HL-60/S4 treated with phorbol 12-myristate 13-acetate at 8.2 ng/mL for 4 days and 3 days (cell line): ENCODE measurements around the gene RABL6.
"Not testable (repeated sequence)": the region's sequence is repeated elsewhere in the genome, so short reads cannot be mapped to it uniquely, and the experiment has no call there.

Experiments used
- in situ Hi-C: fragments of 300-500 bp; cut with MboI; formaldehyde crosslinking; loops from 2 replicates; pipeline ENCODE4 v1.15.0; 2022; ENCODE audit warnings: low sequenced_read_pairs

Gene RABL6, protein sequence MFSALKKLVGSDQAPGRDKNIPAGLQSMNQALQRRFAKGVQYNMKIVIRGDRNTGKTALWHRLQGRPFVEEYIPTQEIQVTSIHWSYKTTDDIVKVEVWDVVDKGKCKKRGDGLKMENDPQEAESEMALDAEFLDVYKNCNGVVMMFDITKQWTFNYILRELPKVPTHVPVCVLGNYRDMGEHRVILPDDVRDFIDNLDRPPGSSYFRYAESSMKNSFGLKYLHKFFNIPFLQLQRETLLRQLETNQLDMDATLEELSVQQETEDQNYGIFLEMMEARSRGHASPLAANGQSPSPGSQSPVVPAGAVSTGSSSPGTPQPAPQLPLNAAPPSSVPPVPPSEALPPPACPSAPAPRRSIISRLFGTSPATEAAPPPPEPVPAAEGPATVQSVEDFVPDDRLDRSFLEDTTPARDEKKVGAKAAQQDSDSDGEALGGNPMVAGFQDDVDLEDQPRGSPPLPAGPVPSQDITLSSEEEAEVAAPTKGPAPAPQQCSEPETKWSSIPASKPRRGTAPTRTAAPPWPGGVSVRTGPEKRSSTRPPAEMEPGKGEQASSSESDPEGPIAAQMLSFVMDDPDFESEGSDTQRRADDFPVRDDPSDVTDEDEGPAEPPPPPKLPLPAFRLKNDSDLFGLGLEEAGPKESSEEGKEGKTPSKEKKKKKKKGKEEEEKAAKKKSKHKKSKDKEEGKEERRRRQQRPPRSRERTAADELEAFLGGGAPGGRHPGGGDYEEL

GRCh38 chr9:136807281-136808074, at the start of gene RABL6:
RABL6 (plus strand) TSS chr9:136807948; CDS start chr9:136808197, 249 bp downstream.
- in situ Hi-C loops = no loop called here

- in situ Hi-C loops = no loop called here
Observed at GRCh38 chr9:136759001-136759400, 48.7 kb upstream of the RABL6 start.

GRCh38 chr9:136759436-136760325, 48.1 kb upstream of the RABL6 start:
- in situ Hi-C loops = no loop called here

- in situ Hi-C loops = no loop called here
Observed at GRCh38 chr9:136760424-136760823, 47.3 kb upstream of the RABL6 start.

- in situ Hi-C loops = not testable (repeated sequence)
Observed at GRCh38 chr9:136760834-136761544, 46.8 kb upstream of the RABL6 start.

- in situ Hi-C loops = no loop called here
Observed at GRCh38 chr9:136761545-136761981, 46.2 kb upstream of the RABL6 start.

DNA sequence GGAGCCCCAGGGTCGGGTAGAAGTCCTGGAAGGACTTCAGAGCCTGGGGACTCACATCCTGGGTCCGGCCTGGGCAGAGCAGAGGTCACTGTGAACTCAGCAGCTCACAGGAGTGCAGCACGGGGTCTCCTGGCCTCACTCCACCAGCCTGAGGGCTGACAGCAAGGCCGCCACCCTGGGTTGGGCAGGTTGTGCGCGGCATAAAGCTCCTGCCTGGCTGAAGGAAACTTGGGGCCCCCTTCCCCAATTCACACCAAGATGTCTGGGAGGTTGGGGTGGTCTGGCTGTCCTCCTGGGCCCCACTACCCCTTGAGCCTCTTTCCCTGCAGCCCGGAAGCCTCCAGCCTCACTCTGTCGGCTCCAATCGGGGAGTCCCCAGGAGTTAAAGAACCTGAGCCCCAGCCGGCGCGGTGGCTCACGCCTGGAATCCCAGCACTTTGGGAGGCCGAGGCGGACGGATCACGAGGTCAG, 45.5 kb upstream of the RABL6 start:
- in situ Hi-C loops = no loop called here

GRCh38 chr9:136762915-136763648, 44.7 kb upstream of the RABL6 start:
- in situ Hi-C loops = no loop called here

DNA sequence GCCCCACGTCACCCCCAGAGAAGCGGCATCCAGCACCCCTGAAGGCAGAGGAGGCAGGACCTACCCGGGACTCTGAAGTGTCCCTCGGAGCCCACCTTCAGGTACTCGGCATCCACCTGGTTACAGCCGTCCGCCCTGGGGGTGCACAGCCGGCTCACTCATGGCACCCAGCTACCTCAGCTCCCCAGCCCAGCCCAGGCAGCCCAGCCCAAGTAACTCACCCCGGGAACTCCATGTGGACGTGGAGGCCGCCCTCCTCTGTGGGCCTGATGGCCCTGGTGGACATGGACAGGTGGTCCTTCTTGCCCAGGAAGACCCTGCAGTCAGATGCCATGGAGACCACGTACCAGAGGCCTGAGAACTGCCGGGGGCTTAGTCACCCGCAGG, 44.1 kb upstream of the RABL6 start:
- in situ Hi-C loops = no loop called here

DNA sequence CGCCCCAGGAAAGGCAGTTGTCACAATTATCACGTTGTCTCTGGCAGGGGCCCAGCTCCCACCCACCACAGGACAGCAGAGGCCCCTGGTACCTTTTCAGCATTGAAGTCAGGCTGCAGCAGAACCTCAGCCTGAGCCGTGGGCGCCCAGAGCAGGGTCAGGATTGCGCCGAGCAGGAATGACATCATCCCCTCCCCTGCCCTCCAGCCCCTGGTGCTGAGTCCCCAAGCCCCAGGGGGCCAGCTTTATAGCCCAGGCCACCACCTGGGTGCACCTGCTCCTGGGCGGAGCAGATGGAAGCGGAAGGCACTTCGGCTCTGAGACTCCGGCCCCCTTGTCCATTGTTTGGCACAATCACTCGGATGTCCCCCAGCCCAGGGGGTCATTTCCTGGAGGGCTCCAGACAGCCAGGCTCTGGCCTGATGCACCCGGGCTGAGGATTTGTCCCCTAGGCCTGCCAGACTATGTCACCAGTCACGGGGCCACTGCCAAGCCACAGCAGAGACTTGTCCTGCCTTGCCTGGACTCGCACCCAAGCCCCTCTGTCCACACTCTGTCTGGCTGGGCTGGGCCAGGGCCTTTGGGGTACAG, 43.4 kb upstream of the RABL6 start, which contains the start of gene LCN15:
Gene LCN15, minus strand, starts transcription at position 218 of the 591 bp plus-strand sequence. Its CDS starts 30 bp downstream, at position 188.
- in situ Hi-C loops = no loop called here

DNA sequence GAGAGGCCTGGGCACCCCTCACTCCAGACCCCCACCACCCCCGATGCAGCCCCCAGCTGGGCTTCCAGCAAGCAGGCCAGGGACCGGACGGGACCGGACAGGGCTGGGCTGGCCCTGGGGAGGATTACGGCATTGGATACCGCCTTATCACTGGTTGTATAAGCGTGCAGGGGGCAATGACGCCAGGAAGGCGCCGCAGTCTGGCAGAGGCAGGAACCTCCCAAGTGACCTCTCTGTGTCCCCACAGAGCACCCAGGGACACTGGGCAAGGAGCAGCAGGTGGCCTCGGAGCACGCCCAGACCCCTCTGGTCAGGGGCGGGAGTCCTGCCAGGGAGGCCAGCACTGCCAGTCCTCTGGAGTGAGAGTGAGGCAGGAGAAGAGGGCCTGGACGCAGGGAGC, 42.7 kb upstream of the RABL6 start:
- in situ Hi-C loops = no loop called here

DNA sequence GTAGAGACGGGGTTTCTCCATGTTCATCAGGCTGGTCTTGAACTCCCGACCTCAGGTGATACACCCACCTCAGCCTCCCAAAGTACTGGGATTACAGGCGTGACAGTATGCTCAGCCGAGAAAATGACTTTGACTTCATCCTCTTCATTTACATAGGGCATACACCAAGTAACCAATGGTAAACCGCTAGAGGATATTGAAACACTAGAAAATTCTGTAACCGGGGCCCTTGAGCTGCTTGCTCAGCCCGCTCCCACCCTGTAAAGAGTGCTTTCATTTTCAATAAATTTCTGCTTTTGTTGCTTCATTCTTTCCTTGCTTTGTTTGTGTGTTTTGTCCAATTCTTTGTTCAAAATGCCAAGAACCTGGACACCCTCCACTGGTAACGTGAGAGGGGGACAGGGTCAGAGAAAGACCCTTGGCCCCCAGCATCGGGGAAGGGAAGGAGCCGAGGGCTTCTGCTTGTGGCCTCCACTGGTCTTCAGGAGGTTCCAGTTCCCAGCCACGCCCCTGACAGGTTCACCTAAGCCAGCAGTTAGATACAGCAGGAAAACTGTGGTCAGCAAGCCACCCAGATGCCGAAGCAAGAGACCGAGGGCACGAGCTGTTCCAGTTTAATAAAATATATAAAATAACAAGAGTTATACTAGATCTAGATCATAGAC, 41.9 kb upstream of the RABL6 start:
- in situ Hi-C loops = not testable (repeated sequence)

DNA sequence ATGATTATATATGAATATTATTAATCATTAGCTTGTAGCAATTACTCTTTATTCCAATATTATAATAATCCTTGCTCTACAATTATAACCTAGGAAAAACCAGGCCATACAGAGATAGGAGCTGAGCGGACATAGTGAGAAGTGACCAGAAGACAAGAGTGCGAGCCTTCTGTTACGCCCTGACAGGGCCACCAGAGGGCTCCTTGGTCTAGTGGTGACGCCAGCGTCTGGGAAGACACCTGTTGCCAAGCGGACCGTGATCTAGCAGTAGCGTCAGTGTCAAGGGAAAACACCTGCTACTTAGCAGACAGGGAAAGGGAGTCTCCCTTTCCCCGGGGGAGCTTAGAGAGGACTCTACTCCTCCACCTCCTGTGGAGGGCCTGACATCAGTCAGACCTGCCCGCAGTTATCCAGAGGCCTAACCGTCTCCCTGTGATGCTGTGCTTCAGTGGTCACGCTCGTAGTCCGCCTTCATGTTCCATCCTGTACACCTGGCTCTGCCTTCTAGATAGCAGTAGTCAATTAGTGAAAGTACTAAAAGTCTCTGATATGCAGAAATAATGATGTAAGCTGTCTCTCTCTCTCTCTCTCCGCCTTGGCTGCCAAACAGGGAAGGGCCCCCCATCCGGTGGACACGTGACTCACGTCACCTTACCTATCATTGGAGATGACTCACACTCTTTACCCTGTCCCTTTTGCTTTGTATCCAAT, 41.2 kb upstream of the RABL6 start:
- in situ Hi-C loops = not testable (repeated sequence)

DNA sequence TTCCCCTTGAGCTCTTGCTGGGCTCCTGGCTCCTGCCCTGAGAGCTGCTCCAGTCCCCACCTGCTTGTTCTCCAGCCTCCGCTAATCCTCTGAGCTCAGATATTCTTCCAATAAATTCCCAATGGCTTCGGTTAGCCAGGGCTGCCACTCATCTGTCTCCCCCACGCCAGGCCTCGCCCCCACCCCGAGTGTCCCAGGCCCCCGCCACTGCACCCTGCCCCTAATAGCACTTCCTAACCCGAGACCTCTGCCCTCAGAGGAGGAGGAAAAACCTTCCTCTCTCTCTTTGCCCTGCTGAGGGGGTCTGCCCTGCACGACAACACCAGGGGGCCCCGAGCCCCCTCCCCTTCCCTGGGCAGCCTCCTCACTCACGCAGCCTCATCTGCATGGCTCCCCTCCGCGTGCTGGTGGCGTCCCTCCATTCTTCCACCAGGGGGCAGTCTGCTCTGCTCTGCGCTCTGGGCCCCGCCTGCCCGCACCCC, 38.0 kb upstream of the RABL6 start:
- in situ Hi-C loops = no loop called here

DNA sequence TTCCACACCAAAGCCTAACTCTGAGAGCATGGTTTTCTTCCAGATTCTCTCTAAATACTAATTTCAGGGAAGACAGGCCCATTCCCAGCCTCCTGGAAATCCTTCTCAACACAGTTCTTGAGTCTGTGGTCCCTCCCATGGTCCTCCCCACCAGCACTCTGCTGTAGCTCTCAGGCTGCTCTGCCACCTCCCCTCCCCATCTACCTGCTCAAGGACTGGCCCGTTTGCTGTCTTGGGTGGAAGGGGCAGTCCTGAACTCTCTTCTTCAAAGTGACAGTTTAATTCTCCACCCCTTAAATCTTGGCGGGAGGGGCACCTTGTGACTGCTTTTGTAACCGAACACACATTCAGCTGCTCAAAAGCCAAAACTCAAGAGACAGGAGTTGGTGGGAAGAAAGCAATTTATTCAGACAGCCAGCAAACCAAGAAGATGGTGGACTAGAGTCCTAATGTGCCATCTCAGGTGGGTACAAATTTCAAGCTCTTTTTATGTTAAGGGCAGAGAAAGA, 35.8 kb upstream of the RABL6 start:
- in situ Hi-C loops = no loop called here

DNA sequence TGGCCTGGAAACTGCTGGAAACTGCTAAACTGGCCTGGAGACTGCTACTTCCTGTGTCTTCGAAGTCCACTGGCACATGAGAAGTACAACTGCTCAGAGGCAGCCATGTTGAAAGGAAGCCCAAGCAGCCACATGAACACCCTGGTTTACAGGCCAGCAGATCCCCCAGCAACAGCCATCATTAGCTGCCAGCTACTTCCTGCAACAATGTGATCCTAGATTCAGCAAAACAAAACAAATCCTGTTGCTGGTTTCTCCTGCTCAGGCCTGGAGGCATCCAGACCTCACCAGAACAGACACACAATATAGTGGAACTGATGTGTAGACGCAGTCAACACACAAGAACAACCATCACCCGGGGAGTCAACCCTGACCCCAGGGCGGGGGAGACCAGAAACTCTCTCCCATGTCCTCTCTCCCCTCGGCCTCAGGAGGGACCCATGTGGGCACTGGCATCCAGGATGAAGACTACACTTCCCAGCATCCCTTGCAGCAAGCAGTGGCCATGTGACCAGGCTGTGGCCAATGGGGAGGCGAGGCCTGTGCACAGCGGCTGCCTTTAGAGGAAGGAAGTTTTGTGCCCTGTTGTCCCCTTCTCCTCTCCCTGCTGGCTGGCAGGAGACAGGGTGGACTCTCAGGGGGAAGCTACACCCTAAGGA, 34.2 kb upstream of the RABL6 start:
- in situ Hi-C loops = no loop called here
